ENCODE data around the gene RPS6KA2. TPM values are rescaled to one million over a fixed set of nuclear protein-coding genes. Genes with fewer than 3 reads are reported as not detected.

RPS6KA2 gene
- total and polyA plus RNA-seq, 2 experiments from 2014 or later: 12.5 to 25.3 TPM

DNA sequence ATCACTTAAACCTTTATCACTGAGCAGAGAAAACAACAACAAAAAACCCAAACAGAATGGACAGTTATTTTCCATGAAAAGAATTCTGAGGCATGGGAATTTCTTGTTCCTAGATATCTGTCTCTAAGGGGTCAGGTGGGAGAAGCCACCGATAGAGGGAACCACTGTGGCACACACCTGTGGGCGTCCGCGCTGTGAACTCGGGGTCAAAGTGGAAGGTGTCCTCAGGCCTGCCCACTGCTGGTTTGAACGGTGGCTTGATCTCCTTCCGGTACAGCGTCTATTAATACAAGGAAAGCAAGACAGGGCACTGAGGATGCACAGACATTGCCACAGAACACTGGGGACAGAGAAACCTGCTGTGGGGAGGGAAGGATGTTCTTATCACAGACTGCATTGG, 167.8 kb downstream of the RPS6KA2 start (continued):
- TF ChIP-seq ZNF462 (CRISPR knock-in tag; IDR thresholded peaks at IDR 0.05) (no peak), EZH2phosphoT487 (IDR thresholded peaks at IDR 0.05; ENCODE audit: unreplicated experiment) (no peak), REST (IDR thresholded peaks at IDR 0.05; ENCODE audit: unreplicated experiment) (no peak)

DNA sequence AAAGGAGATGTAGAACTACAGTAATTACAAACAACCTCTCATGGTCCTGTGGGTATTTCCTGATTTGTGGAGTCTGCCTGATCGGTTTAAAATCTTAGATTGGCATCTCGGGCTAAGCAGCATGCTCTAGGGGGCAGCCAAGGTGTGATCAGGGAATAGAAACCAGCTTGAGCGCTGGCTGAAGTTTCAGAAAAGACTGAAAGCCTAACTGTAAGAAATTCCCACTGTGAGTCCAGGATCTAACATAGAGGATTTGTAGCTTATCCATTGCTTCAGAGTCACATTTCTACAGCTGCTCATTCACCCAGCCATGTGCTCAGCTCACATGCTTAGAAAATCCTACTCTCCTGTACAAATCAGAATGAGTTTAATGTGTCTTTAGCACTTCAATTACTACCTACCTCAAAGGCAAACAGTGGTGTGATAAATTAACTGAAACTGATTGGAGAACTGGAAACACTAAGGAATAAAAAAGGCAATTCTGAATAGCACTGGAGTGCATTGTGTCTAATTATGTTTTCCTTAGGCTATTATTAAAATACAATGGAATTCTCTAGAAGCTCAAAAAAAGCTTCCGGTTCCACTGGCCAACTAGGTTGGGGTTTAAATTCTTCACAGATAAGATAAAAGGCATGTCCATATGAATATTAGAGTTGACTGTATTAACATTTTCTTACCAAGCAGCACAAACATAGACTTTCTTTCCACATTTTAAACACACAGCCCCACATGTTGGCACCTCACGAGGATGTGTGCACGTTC, 170.5 kb downstream of the RPS6KA2 start:
- Mint-ChIP-seq H3K9me3 (peaks cover 4% of the 10 kb centered on the region; the same call in 1 of the 3 replicates), H3K36me3 (ENCODE audit: low read depth) (peaks cover 44% of the 10 kb centered on the region), H3K27me3 (ENCODE audit: insufficient read depth, low read depth, poor library complexity) (no peaks in the 10 kb centered on the region), H3K4me1 (peaks cover 7% of the 10 kb centered on the region), H3K4me3 (no peak overlapping the region), H3K27ac (no peak overlapping the region)
- Histone ChIP-seq H3K36me3 (ENCODE audit: insufficient read depth) (no peaks in the 10 kb centered on the region; the same call in 1 of the 2 replicates), H2AFZ (no peak overlapping the region), H3K27me3 (ENCODE audit: insufficient read depth) (no peaks in the 10 kb centered on the region), H3K4me2 (no peak overlapping the region), H3K79me2 (replicated peaks; ENCODE audit: insufficient read depth) (no peaks in the 10 kb centered on the region), H3K27ac (ENCODE audit: low read depth) (no peak overlapping the region), H4K20me1 (replicated peaks; ENCODE audit: insufficient read depth) (no peaks in the 10 kb centered on the region), H3F3A (replicated peaks; ENCODE audit: low read depth) (no peaks in the 10 kb centered on the region), H3K4me3 (no peak overlapping the region), H3K9me2 (ENCODE audit: insufficient read depth) (no peaks in the 10 kb centered on the region), H3K4me1 (ENCODE audit: insufficient read depth) (no peaks in the 10 kb centered on the region)
- peak; percentile 74 for ATAC-seq
- no peak for TF ChIP-seq EZH2phosphoT487 (IDR thresholded peaks at IDR 0.05; ENCODE audit: unreplicated experiment)
- TF ChIP-seq, protein P1, sequence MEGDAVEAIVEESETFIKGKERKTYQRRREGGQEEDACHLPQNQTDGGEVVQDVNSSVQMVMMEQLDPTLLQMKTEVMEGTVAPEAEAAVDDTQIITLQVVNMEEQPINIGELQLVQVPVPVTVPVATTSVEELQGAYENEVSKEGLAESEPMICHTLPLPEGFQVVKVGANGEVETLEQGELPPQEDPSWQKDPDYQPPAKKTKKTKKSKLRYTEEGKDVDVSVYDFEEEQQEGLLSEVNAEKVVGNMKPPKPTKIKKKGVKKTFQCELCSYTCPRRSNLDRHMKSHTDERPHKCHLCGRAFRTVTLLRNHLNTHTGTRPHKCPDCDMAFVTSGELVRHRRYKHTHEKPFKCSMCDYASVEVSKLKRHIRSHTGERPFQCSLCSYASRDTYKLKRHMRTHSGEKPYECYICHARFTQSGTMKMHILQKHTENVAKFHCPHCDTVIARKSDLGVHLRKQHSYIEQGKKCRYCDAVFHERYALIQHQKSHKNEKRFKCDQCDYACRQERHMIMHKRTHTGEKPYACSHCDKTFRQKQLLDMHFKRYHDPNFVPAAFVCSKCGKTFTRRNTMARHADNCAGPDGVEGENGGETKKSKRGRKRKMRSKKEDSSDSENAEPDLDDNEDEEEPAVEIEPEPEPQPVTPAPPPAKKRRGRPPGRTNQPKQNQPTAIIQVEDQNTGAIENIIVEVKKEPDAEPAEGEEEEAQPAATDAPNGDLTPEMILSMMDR (conservative IDR thresholded peaks at IDR 0.05; ENCODE audit: low read depth in 2 of 2): peak; percentile 48 to 66
- peak; percentile 60 for DNase-seq (ENCODE audit: low spot score)
